HG03159 (cell line): ENCODE results near the gene CCDC142.

Experiments
- ATAC-seq: cut with Tn5 transposase; IDR thresholded peaks from one replicate; pipeline ENCODE4 v1.9.1; 2021; ENCODE audit warnings: mild to moderate bottlenecking, moderate library complexity; ENCODE audit not compliant: unreplicated experiment

CCDC142 gene

DNA sequence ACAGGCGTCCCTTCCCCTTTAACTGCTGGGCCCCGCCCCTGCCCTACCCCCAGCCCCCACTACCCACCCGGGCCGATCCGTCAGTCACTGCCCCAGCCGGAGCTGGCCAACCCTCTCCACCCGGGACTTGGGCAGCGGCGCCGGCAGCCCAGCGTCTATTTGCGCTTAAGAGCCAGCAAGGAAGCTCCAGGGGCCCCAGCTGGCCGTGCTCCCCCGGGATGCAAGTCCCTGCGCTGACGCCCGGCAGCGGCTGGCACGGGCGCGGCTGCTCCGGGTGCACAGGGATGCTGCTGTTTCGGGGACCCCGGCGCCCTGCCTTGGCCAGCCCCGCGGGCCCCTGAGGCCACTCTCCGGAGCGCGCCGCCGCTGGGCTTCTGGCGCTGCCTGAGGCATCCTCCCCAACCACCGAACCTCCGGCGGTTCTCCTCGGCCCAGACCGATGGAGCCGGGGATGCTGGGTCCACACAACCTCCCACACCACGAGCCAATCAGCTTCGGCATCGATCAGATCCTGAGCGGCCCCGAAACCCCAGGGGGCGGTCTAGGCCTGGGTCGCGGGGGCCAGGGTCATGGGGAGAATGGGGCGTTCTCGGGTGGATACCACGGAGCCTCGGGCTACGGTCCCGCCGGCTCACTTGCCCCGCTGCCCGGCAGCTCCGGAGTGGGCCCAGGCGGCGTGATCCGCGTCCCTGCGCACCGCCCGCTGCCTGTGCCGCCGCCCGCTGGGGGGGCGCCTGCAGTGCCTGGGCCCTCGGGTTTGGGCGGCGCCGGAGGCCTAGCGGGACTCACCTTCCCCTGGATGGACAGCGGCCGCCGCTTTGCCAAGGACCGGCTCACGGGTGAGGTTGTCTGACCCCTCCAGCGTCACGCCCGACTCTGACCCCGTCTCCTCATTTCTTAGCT lies 31.8 kb upstream of the CCDC142 start, which contains the start of gene TLX2:
TSS of gene TLX2 (plus strand) at position 83 of the 903 bp plus-strand sequence. CDS start at position 440, 357 bp downstream.
- ATAC-seq, result no peak

DNA sequence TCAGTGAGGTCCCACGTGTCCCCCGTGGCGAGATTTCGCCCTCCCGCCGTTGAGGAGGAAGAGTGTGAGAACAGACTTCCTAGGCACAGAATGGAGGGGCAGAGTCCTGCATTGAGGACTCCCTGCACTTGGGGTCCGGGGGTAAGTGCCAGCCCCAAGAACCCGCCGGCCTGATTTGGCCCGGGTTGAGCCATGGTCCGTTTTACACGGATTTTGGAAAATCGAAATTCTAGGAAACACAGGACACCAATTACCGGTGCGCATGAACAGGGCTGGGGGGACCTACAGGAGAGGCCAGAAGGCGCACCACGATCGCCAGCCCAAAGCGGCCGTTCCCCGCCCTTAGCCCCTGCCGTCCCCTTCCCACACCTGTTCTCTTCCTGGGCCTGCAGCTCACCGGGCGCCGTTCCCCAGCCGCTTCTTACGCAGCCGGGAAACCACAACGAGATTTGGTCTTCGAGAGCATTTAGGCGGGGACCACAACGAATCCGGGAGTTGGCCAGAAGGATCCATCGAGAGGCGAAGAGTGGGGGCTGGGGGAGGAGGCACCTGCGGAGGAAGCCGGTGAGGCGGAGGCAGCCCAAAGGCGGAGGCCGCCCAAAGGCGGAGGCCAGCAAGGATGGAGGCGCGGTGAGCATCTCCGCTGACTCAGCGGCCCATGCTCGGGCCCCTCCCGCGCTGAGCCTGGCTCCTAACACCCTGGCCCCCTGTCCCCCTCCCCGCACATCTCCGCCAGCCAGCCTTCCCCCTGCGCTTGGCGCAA lies 31.0 kb upstream of the CCDC142 start:
- no peak for ATAC-seq

DNA sequence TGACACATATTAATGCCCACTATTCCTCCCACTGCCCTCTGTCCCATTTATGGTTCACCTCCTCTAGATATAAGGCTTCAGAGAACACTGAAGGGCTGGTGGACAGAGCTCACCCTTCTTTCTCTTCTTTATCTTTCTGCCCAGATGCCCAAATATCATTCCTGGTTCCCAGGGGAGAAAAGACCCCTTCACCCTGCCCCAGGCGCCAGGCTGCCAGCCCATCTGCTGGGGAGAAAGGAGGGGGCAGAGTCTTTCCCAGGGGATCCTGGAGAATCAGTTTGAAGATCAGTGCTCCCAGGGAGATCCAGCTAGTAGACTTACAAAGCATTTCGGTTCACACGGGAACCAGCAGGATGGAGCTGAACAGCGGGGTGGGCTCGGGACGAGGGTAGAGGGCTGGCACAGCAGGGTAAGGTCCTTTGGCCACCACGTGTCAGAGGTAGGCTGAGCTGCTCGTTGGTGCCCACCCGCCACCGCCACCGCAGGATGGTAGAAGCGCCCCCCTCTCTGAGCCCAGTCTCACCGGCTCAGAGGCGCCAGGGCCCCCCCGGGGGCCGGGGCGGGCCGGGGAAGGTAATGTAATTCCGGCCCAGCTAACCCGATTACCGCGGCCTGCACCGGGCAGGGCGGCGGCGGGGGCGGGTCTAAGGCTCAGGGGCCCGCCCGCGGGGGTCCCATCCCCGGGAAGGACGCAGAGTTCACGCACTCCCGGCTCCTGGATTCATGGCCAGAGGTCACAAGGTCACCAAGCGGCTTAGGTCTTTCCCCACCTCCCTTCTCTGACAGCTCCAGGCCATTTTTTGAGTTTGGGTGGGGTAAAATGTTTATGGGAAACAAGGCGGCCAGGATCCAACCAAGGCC lies 30.2 kb upstream of the CCDC142 start:
- no peak for ATAC-seq

DNA sequence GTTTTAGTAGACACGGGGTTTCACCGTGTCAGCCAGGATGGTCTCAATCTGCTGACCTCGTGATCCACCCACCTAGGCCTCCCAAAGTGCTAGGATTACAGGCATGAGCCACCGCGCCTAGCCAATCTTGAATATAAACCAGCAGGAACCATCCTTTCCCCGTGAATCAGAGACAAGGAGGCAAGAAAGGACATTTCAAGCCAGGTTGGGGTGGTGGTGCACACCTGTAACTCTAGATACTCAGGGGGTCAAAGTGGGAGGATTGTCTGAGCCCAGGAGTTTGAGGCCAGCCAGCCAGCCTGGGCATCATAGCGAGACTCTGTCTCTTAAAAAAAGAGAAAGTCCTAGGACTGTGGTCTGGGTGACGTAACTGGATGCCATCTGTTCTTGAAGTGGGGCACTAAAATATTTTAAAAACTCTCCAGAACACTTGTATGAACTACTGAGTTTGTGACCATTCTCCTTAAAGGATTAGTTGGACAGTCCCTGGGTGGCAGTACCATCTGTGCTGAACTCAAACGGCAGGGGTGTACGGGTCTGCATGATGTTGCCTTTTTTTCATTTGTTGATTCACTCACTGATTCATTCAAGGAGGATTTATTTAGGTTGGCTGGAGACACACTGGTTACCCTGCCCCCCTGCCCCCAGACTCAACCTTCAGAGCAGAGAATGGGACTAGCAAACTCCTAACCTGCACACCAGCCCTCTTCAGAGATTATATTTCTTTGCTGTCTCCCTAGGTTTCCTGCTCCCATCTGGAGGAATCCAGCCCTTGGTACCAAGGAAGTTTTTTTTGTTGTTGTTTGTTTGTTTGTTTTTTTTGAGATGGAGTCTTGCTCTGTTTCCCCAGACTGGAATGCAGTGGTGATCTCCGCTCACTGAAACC lies 28.5 kb upstream of the CCDC142 start:
- no peak for ATAC-seq

DNA sequence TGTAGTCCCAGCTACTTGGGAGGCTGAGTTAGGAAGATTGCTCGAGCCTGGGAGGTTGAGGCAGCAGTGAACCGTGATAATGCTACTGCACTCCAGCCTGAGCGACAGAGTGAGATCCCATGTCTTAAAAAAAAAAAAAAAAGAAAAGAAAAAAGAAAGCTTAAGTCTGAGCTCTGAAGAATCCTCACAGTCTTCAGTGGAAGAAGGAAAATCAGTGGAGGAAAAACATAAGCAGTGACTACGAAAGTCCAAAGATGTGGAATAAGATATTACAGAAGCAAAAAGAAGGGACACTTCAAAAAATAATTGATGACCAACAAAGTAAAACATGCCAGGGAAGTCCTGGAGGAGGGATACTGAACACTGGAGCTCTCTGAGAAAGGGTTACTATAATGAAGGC lies 27.5 kb upstream of the CCDC142 start:
- no peak for ATAC-seq

DNA sequence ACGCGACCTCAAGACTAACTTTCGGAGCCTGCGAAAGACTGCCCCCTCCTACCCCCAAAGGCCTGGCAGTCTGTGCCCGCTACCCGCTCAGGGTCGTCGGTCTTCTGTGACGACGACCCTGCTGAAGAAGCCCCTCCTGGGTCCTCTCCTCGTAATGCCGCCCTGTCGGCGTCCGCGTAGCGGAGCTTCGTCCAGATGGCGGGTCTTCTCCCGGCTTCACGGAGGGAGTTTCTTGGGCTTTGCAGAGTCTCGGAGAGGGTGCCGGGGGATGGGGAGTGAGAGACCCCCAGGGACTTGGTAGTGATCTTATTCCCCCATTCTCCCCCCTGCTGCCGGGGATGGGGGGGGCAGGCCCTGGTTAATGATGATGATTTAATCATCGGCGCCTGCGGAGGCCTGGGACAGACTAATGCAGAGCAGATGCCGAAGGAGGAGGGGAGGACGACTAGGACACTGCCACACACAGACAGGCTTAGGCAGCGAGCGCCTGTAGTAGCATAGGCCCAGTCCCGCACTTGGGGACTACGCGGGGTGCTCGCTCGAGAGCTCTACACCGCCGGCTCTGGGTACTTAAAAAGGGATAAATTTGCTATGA lies 25.2 kb upstream of the CCDC142 start:
- peak; percentile 5 for ATAC-seq

DNA sequence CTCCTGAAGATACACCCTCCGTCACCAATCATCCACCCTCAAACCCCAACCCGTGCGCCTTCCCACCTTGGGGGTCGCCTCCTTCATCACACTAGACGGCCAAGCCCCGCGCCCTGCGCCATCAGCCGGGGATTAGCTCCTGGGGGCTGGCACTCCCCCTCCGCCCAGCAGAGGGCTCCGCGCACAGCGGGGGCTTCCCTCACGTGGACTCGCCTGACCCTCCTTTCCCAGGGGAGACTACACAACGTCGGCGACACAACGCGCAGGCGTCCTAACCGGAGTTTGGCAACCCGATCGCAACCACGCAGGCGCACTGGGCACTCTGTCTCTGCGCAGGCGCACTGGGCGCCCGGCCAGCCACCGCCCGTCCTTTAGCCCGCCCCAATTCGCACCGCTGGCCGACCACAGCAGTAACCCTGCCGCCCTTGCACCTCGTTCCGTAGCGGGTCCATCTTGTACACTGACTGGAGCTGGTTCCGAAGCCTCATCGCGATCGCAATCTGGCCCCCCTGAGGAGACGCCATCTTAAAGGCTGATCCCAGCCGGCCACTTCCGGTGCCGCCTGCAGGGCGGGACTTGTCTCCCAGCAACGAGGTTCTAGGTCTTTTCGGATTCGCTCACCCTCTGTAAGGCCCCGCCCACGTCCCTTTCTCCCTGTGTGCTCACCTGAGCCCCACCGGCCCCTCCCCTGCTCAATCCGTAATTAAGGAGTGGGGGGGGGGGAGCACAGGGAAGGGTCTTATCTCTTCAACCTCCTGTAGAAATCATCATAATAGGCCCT lies 24.5 kb upstream of the CCDC142 start, which contains the start of gene PCGF1:
TSS of gene PCGF1 (minus strand) at position 551 of the 781 bp plus-strand sequence. CDS start at position 524, 27 bp downstream.
- peak; percentile 89 for ATAC-seq

DNA sequence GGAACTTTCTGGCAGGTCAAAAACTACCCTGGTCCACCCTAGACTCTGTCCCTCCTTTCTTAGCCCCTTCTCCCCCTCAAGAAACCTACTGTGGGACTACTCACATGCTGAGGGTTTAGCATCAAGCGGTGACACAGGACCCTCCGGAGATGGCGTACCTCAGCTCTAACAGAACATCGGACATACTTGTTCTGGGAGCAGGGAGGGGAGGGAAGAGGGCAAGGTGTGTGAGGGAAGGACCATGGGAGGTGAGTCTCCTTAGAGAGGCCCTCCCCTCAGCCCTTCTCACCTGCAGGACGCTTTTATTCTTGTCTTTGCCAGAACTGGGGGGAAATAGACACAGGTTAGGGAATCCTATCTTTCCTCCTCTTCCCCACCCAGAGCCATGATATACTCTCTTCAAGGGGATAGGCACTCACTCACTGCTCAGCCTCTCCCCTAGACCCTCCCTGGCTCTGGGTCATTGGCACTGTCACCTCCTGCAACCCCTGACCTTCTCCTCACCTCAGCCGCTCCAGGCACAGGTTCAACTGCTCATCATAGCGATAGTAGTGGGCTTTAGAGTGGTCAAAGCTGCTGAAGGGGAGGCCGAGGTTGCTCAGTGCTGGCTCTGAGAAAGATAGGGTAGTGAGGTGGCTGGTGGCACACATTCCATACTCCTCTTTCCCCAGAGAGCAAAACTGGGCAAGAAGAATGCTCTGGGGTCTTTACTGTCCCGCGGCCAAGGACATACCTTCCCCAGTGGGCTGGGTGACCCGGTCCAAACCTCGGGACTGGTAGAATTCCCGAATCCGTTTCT lies 22.8 kb upstream of the CCDC142 start:
- ATAC-seq, result no peak

DNA sequence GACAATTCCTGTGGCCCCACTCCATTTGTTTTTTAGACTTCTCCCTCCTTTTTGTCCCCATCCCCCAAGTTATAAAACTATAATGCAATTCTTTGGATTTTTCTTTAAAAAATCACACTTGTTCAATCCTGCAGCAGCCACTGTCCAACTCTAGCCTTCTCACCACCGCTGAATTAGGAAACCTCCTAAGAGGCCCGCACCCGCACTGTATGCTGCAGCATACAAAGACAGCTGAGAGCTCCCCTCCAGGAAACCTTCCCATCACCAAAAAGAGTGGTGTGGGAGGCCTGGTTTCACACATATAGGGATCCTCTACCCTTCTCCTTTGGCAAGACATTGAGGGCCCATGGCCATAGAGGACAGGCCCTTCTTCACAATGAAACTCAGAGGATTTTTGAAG lies 21.8 kb upstream of the CCDC142 start:
- ATAC-seq, result no peak

DNA sequence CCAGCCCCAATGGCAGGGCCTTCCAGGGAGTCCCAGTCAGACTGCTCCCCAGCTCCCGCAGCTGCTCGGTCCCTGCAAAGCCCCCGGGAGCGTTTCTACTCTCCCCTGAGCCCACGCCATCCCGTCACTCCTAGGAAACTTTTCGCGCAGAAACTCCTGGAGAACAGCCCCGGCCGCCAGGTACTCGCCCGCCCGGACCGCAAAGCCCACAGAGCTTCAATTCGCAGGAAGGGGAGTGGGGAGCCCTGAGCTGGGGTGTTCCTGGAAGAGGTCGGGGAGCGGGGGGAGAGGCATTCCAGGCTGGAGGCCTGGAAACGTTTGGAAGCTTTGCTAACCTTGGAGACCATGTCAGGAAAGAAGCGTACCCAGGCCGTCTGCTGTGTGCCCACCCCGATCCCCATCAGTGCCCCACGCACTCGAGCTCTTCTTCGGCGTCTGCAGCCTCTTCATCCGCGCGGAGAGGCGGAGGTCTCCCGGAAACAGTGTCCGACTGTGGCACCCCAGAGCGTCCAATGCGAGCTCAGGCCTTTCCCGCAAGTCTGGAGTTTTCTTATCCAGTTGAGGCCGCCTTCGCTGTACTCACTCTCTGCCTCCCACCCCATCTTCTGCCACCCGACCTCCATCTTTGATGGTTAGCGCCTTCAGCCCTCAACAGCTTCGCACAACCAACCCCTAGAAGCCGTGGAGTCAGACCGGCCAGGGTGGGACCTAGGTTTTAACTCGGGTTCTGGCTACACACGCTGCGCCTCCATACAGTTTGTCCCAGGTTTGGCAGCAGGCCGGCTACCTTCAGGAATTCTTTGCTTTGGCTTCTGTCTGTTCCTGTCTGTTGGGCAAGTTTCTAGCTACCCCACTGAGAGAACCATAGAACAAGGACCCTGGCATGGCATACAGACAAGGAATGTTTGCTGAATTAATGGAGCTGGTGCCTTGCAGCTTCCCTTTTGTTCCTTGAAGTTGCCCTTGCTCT lies 21.0 kb upstream of the CCDC142 start:
- ATAC-seq, result no peak

DNA sequence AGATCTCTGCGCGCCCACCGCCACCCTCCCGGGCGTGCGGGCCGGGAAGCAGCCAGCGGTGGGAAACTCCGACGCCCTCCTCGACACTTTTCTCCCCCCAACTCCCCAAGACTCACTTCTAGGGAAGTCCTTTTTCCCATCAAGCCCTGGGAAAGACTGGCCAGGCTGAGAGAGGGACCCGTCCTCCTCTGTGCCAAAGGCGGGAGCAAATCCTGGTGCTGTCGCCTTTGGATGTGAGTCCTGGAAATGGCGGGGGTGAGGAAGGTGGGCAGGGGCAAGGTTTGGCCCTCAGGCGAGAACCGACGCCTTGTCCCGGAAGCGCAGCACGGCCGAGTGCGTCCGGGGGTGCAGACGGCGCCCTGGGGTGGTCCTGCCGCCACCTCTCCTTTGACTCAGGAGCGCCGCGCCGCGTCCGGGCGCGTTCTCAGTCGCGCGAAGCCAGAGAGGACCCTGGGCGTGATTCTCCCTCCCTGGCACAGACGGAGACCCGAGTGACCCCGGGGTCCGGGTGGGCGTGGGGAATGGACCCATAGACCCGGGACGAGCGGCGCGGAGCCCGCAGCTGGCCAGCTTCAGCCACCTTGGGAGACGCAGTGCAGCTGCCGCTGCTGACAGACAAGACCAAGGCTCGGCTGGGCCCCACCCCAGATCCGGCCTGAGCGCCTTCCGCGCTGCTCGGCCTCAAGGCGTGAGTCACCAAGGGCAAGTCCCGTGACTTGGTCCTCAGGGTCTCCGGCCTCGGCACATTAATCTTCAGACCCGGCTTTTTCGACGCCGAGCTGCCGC lies 20.1 kb upstream of the CCDC142 start:
- ATAC-seq, result peak; percentile 34

DNA sequence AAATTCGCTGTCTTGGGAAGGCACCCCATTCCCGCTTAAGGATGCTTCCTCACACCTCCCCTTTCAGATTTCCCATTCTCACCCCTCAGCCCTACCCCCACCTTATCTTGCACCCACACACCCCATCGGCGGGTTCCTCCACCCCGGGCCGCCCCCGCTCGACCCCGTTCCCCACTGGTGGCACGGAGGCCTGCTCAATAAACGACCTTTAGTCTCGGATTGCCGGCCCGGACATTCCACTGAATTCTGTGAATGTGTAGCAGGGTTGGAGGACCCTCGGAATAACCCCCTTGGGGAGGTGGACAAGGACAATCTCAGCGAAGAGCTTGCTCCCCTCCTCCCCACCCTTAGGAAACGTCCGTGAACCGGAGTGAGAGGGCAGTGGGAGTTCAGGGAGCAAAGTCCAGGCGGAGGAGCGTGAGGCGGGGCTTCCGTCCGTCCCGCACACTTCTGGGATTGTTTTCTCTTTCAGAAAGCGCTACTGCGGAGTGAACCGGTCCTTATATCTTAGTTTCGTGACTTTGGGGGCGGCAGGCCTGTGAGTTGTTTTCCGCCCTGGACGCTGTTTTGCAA lies 19.4 kb upstream of the CCDC142 start:
- ATAC-seq, result no peak

DNA sequence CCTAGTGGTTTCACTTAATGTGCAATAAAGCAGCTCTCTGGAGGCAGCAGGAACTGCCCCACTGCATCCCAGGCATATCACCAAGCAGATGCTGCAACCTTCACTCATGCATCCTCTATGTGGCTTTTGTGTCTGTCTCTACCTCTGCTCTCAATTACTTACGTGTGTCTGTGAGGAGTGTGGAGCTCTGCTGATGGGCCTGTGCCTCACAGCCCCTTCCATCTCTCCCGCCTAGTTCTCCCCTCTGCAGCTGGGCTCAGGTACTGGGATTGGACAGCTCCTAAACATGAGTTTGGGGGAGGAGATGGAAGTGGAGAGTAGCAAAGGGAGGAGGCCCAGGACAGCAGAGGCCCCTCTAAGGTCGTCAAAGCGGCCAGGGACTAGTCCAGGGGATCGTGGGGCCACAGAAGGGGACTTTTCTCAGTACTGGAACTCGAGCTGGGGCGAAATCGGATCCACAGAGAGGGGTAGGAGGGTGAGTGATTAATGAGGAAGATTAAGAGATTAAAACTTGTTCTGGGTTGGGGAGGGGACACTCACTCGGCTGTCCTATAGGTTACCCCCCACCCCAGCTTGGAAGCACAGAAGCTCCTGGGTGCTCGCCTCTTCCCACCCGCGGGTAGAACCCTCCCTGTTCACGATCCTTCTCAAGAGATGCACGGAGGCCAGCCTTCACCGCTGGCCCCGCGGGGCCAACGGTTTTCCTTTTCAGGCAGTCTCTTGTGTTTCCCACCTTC lies 18.7 kb upstream of the CCDC142 start:
- no peak for ATAC-seq

DNA sequence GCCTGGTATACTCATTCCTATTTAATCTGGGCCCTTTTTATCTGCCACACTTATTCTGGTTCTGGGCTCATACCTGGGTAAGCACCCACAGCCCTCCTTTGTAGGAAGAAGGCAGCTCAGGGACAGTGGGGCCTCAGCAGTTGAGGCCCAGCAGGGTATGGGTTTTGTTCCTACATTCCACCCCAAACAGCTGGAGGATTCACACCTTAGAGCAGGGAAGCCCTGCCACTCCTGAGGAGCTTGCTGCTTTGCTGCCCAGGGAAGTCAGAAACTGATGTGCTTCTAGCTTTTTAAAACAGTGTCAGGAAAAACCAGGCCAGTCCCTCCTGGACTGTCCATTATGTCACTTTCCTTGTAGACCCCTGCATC lies 17.8 kb upstream of the CCDC142 start:
- ATAC-seq, result no peak
